ENCODE data around the gene PAN3.

Gene PAN3

GRCh38 chr13:28138012-28138755, at the start of gene PAN3:
TSS of gene PAN3 (plus strand) at chr13:28138545. CDS start at chr13:28138658, 113 bp downstream.
- no peak for TF ChIP-seq CTCF (IDR thresholded peaks at IDR 0.05)

- no peak for TF ChIP-seq CTCF (IDR thresholded peaks at IDR 0.05)
Measured at GRCh38 chr13:28089065-28089464, 49.3 kb upstream of the PAN3 start.

GRCh38 chr13:28092431-28092830, 45.9 kb upstream of the PAN3 start:
- no peak for TF ChIP-seq CTCF (IDR thresholded peaks at IDR 0.05)

- TF ChIP-seq CTCF (IDR thresholded peaks at IDR 0.05): no peak
Measured at GRCh38 chr13:28093881-28094280, 44.5 kb upstream of the PAN3 start.

GRCh38 chr13:28094306-28094705, 44.0 kb upstream of the PAN3 start:
- TF ChIP-seq CTCF (IDR thresholded peaks at IDR 0.05): no peak

- no peak for TF ChIP-seq CTCF (IDR thresholded peaks at IDR 0.05)
Measured at GRCh38 chr13:28097503-28097902, 40.8 kb upstream of the PAN3 start.

- TF ChIP-seq CTCF (IDR thresholded peaks at IDR 0.05): no peak
Measured at GRCh38 chr13:28099396-28100149, 38.8 kb upstream of the PAN3 start.
